HG02610 (cell line): Measurements from ENCODE around the gene LRTM2.

ENCODE experiments used
- ATAC-seq: cut with Tn5 transposase; IDR thresholded peaks from one replicate; pipeline ENCODE4 v1.9.1; 2021; ENCODE audit warnings: mild to moderate bottlenecking, moderate library complexity; ENCODE audit not compliant: unreplicated experiment

Gene LRTM2

DNA sequence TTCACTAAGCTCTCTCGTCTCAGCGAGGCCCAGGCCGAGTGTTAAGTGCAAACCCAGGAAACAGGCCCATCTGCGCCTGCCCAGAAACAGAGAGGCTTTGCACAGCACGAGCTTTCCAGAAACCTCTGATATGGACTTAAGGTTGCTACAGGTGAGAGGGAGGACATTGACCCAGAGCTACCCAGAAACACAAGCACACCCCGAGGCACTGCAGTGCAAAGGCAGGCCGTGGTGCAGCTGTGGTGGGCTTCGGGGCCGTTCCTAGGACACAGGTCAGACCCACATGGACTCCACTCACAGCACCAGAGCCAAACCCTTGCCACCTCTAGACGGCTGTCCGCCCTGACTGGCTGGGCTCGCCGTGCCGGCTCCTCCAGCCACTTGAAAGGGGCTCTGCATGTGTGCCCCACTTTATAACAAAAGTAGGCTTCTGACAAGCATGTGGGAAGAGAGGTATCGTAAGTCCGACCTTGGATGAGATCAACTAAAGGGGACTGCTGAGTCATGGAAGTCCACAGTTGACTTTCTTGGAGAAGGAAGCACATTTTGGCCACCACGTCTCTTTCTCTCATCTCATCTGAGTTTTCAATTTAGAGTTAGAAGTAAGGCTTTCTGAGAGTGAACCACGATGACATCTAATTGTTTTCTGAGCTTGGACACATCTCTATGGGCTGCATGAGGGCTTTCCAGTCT, 59.9 kb downstream of the LRTM2 start:
- ATAC-seq: no peak

- no peak for ATAC-seq
These were observed 60.5 kb downstream of the LRTM2 start for GRCh38 chr12:1880876-1881275.

DNA sequence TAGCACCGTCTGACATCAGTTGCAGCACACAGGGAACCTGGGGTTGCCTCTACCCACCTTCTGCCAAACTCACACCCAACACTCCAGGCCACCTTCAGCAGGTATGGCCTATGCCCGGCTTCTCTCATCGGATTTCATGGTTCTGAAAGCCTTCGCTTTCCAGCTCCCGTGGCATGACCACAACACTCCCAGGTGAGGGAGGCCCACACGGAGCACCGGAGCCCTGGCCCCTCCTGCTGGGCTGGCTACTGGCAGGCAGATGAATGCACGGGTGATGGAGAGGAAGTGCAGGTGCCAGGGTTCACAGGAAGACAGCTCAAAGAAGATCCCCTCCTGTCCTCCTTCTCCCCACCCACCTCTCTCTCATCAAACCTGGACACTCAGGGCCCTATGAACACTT, 60.9 kb downstream of the LRTM2 start:
- ATAC-seq: no peak

GRCh38 chr12:1881936-1882335, 61.6 kb downstream of the LRTM2 start:
- ATAC-seq: no peak

DNA sequence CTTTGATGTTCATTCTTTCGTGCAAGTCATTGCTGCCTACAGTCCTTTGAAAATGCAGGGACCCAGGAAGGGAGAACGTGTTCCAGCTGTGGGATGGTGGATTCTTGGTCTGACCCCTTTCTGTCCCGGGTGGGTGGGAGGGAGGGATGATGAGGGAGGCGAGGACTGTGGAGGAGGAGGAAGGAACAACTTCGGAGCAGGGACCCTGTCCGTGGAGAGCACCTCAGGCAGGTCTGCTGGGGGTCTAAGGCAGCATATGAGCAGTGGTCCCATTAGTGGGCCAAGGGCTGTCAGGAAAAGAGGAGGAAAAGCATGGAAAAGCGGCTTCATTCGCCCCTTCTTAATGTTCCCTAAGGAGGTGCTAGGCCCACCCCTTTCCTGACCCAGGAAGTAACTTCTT, 62.0 kb downstream of the LRTM2 start:
- no peak for ATAC-seq

DNA sequence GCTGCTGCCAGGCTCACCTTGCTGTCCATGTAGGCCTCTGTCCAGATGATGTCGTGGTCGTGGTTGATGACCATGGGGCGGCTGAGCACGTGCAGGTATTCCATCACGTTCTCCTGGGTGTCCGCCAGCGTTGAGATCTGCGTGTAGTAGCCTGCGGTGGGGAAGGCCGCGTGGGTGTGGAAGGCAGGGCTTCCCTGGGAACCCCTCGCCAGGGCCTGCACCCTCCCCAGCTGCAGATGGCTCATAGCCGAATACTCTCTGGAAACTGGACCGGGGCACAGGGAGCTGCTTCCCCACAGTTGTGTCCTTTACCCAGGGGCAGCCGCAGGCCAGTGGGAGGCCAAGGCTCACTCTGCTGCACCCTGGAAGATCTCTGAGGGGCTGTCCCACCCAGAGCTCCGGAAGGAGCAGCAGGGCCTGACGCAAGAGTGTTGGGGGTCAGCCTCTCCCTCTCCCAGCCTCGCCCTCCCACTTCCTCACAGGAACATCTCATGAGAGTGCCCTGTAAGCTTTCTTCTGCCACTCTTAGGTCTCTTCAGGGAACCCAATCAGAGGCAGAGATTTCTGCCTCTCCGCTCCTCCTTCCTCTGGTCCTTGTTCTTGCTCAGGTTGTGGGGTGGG, 62.6 kb downstream of the LRTM2 start:
- ATAC-seq: no peak

- no peak for ATAC-seq
These were observed 63.1 kb downstream of the LRTM2 start for GRCh38 chr12:1883513-1883912.

DNA sequence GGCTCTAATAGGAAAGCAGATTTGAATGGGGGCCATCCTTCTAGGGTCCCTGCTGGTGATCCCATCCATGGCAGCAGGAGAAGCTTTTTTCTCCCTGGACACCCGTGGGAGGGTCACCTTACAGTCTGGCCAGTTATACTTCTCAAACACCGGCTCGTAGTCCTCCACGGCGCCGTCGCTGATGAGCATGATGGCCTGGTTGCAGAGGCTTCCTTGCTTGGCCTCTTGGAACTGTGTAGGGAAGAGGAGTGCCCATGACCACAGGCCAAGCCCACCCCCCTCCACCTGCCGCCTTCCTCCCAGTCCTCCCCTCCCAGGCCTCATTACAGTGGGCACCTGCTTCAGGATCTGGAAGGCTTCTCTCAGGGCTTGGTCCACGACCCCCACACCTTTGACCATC, 64.3 kb downstream of the LRTM2 start:
- no peak for ATAC-seq

- ATAC-seq: no peak
These were observed 64.8 kb downstream of the LRTM2 start for GRCh38 chr12:1885082-1885596.

- ATAC-seq: no peak
These were observed 65.4 kb downstream of the LRTM2 start for GRCh38 chr12:1885599-1886245.
